Endothelial cell of umbilical vein (primary cell): ENCODE data around the gene EXOSC5. TPM values are rescaled to one million over a fixed set of nuclear protein-coding genes. Genes with fewer than 3 reads are reported as not detected.
A peak's percentile ranks its signal among the peaks of the same experiment; 100 is the strongest.

Experiments used
- BruUV-seq: library from RNA; stranded (reverse); fragments of 400-500 nt; replicated peaks from 2 replicates; lab custom pipeline; 2021; lab: Mats Ljungman, UMichigan
- CTCF ChIA-PET: fragments of 300-600, 350-600 bp; sonication (Branson Sonifier 250); formaldehyde crosslinking; loops from one replicate; lab custom pipeline; 2021; ENCODE audit warnings: antibody characterized with exemption, inconsistent platforms; lab: Charles Lee
- POLR2A ChIA-PET: fragments of 300-600, 350-600 bp; sonication (Branson Sonifier 250); formaldehyde crosslinking; loops from one replicate; lab custom pipeline; 2021; ENCODE audit warnings: antibody characterized with exemption, inconsistent platforms; lab: Charles Lee
- DNase-seq: peaks from one replicate; pipeline ENCODE4 v3.0.0-alpha.2; 2011; ENCODE audit warnings: low read depth, low spot score
- FAIRE-seq: peaks from 2 replicates; lab custom pipeline; 2011; peaks lifted over from hg19 to GRCh38; lab: Jason Lieb, UNC
- H2AFZ ChIP-seq: 2 replicates; pipeline ENCODE4 v1.6.0; 2012; ENCODE audit warnings: low read depth, low read length, control low read depth, inconsistent platforms
- H3K27ac ChIP-seq: 2 replicates; pipeline ENCODE4 v1.5.1; 2011; ENCODE audit warnings: low read depth, mild to moderate bottlenecking, control low read depth, low read length, moderate library complexity; ENCODE audit not compliant: insufficient read depth
- H3K27me3 ChIP-seq, 2 experiments: 2 replicates each; pipeline versions ENCODE4 v1.6.0 to v1.6.1; 2011; ENCODE audit warnings: low read length in 2 of 2, mixed read lengths in 1 of 2; ENCODE audit not compliant: control insufficient read depth in 2 of 2, insufficient read depth in 2 of 2
- H3K36me3 ChIP-seq, 2 experiments: 2 replicates in 1 of 2; 3 replicates in 1 of 2; pipeline ENCODE4 v1.5.1; 2011; ENCODE audit warnings: low read length in 2 of 2, mild to moderate bottlenecking in 1 of 2, moderate library complexity in 1 of 2; ENCODE audit not compliant: control insufficient read depth in 2 of 2, insufficient read depth in 2 of 2; ENCODE audit errors: extremely low read depth in 1 of 2
- H3K4me1 ChIP-seq: 3 replicates; pipeline ENCODE4 v1.5.1; 2011; ENCODE audit warnings: mild to moderate bottlenecking, low read length; ENCODE audit not compliant: control insufficient read depth, insufficient read depth; ENCODE audit errors: extremely low read depth
- H3K4me2 ChIP-seq: 2 replicates; pipeline ENCODE4 v1.6.1; 2011; ENCODE audit warnings: low read length, control low read depth, mixed read lengths; ENCODE audit not compliant: insufficient read depth
- H3K4me3 ChIP-seq, 3 experiments: fragments of 200-600 bp in 1 of 3; sonication (generic), shearing (Covaris generic) in 1 of 3; replicated peaks in 1 of 3; 2 replicates each; pipeline ENCODE4 v1.5.1; 2011 to 2016; ENCODE audit warnings: control low read depth in 3 of 3, low read length in 3 of 3, mild to moderate bottlenecking in 2 of 3, inconsistent platforms in 1 of 3, low read depth in 1 of 3, moderate library complexity in 1 of 3; ENCODE audit not compliant: insufficient read depth in 1 of 3
- H3K79me2 ChIP-seq: 2 replicates; pipeline ENCODE4 v1.6.0; 2012; ENCODE audit warnings: low read length, inconsistent platforms; ENCODE audit not compliant: control insufficient read depth, insufficient read depth
- H3K9ac ChIP-seq: replicated peaks from 2 replicates; pipeline ENCODE3; 2011; ENCODE audit warnings: low read length, control low read depth; ENCODE audit not compliant: insufficient read depth; ENCODE audit errors: extremely low read depth
- H3K9me1 ChIP-seq: replicated peaks from 3 replicates; pipeline ENCODE4 v1.6.0; 2011; ENCODE audit warnings: mild to moderate bottlenecking, low read length; ENCODE audit not compliant: control insufficient read depth, insufficient read depth; ENCODE audit errors: extremely low read depth
- H3K9me3 ChIP-seq: replicated peaks from 2 replicates; pipeline ENCODE4 v1.5.1; 2012; ENCODE audit warnings: low read length, inconsistent platforms; ENCODE audit not compliant: control insufficient read depth, insufficient read depth
- H4K20me1 ChIP-seq: replicated peaks from 2 replicates; pipeline ENCODE3; 2011; ENCODE audit warnings: mild to moderate bottlenecking, low read length; ENCODE audit not compliant: control insufficient read depth, insufficient read depth; ENCODE audit errors: extremely low read depth
- CTCF ChIP-seq, 2 donors: IDR thresholded peaks; 1 replicate in 1 of 2; 2 replicates in 1 of 2; pipeline ENCODE4 v1.5.1; 2011; ENCODE audit warnings: low read length in 2 of 2, mild to moderate bottlenecking in 2 of 2, moderate library complexity in 2 of 2, control low read depth in 1 of 2, inconsistent platforms in 1 of 2, low read depth in 1 of 2; ENCODE audit not compliant: insufficient read depth in 1 of 2; ENCODE audit errors: extremely low read depth in 1 of 2
- EZH2 ChIP-seq: IDR thresholded peaks from 2 replicates; pipeline ENCODE4 v1.6.1; 2012; ENCODE audit warnings: borderline replicate concordance, low read depth, mild to moderate bottlenecking, moderate library complexity, low read length, inconsistent platforms; ENCODE audit not compliant: severe bottlenecking
- FOS ChIP-seq: IDR thresholded peaks from 2 replicates; pipeline ENCODE4 v1.6.1; 2011; ENCODE audit warnings: mild to moderate bottlenecking, low read length, moderate library complexity, borderline replicate concordance; ENCODE audit not compliant: insufficient read depth
- GATA2 ChIP-seq: IDR thresholded peaks from 2 replicates; pipeline ENCODE4 v1.7.0; 2011; ENCODE audit warnings: low read depth, mild to moderate bottlenecking, moderate library complexity, mixed read lengths, low read length; ENCODE audit not compliant: insufficient read length, insufficient read depth
- JUN ChIP-seq: IDR thresholded peaks from 2 replicates; pipeline ENCODE4 v1.6.1; 2011; ENCODE audit warnings: borderline replicate concordance, low read depth; ENCODE audit not compliant: insufficient read length, insufficient read depth
- MAX ChIP-seq: IDR thresholded peaks from 2 replicates; pipeline ENCODE4 v1.6.1; 2011; ENCODE audit not compliant: insufficient read depth, insufficient read length
- MYC ChIP-seq: IDR thresholded peaks from one replicate; pipeline ENCODE4 v1.6.1; 2011; ENCODE audit warnings: mild to moderate bottlenecking, low read depth, low read length
- POLR2A ChIP-seq: IDR thresholded peaks from 2 replicates; pipeline ENCODE4 v1.6.1; 2012; ENCODE audit warnings: low read depth, mild to moderate bottlenecking, control low read depth, low read length
- POLR2AphosphoS5 ChIP-seq: IDR thresholded peaks from 2 replicates; pipeline ENCODE4 v1.6.1; 2012; ENCODE audit warnings: low read depth, mild to moderate bottlenecking, control low read depth, low read length, moderate library complexity; ENCODE audit not compliant: insufficient read depth
- dilution Hi-C: fragments of 300-500 bp; cut with MboI; formaldehyde crosslinking; loops from one replicate; pipeline ENCODE4 v1.15.0; 2019; ENCODE audit warnings: low sequenced_read_pairs; ENCODE audit not compliant: extremely low pct_ligation_motif_present
- intact Hi-C: fragments of 100-400 bp; cut with micrococcal nuclease; formaldehyde crosslinking; loops from one replicate; pipeline ENCODE4 v1.10.0; 2022
- polyA plus RNA-seq, 4 experiments: library from polyadenylated mRNA; depleted of rRNA in 3 of 4; stranded (reverse) in 3 of 4; unstranded in 1 of 4; fragments of >200 nt; gene quantifications; 2 replicates each; pipeline versions ENCODE4 v1.2.1 to v1.2.3, GENCODE V29; 2011 to 2012; ENCODE audit warnings: missing spikeins in 1 of 4
- small RNA-seq: library from RNA; depleted of rRNA; stranded (forward); fragments of <200 nt; gene quantifications from one replicate; pipeline ENCODE3, GENCODE V24; 2012; ENCODE audit warnings: low replicate concordance, low read depth; ENCODE audit not compliant: insufficient read depth, insufficient read length
- total RNA-seq: library from RNA; stranded (reverse); gene quantifications from 2 replicates; pipeline ENCODE4 v1.2.3, GENCODE V29; 2021

EXOSC5 gene
- total and polyA plus RNA-seq, 2 donors (not counting 3 experiments of a cell fraction or from before 2014, with no cell fraction given): 14.0 to 20.9 TPM

DNA sequence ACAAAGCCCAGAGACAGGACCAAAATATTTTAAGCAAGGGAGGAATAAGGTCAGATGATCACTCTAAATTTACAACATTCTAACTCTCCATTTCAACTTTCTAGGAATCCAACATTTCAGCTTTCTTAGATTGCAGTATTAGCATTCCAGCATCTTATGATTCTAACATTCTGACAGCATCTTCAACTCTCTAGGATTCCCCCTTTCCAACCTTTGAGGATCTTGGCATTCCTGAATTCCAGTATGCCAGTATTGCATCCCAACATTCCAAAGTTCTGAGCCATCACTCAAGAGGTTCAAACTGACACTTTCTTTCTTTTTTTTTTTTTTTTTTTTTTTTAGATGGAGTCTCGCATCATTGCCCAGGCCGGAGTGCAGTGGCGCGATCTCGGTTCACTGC, 57.2 kb downstream of the EXOSC5 start:
- peaks cover 30 to 55% of the 10 kb centered on the region in 2 experiments for H3K36me3 ChIP-seq
- dilution Hi-C loops (no loop called here), intact Hi-C loops (no loop called here)
- H3K4me3 ChIP-seq: no peak overlapping the region
- H3K79me2 ChIP-seq: peaks cover 53% of the 10 kb centered on the region
- no peak overlapping the region for H3K27ac ChIP-seq
- H3K27me3 ChIP-seq: no peaks in the 10 kb centered on the region
- no peaks in the 10 kb centered on the region for H4K20me1 ChIP-seq
- DNase-seq (no peak), FAIRE-seq (peak; percentile 53)
- BruUV-seq: no TSS peak
- ChIA-PET POLR2A (no interaction called here), CTCF (interaction anchor here (1.3 kb wide), 1 partner anchor 11 kb away, joined by 3 read pairs; no protein-coding TSS in a partner anchor)
- no peak overlapping the region for H3K4me2 ChIP-seq
- H3K9ac ChIP-seq: no peak overlapping the region
- no peaks in the 10 kb centered on the region for H3K9me1 ChIP-seq
- peaks cover 3% of the 10 kb centered on the region for H3K4me1 ChIP-seq
- no peak overlapping the region for H2AFZ ChIP-seq
- no peaks in the 10 kb centered on the region for H3K9me3 ChIP-seq
- TF ChIP-seq JUN (no peak), CTCF (IDR thresholded peaks at IDR 0.05; ENCODE audit: extremely low read depth in 1 of 2, insufficient read depth in 1 of 2, low read depth in 1 of 2, low read length in 2 of 2) (no peak), POLR2A (no peak), GATA2 (no peak), POLR2AphosphoS5 (no peak), EZH2 (no peak), FOS (no peak), MAX (no peak), MYC (no peak)

Small RNA genes lying within 50 kb of the gene (small RNA-seq; reads per million reads assigned to genes)
- not detected for gene RF00017

Other genes with a start within 250 kb of the EXOSC5 start
- gene CYP2S1, start 204.1 kb downstream of the EXOSC5 start, total RNA-seq: 1.6 and 4.5 TPM in 2 replicates
- gene CYP2S1, start 204.1 kb downstream of the EXOSC5 start, polyA plus RNA-seq: 0.98 and 1.0 TPM in 2 replicates
- gene AXL, start 178.1 kb downstream of the EXOSC5 start, total RNA-seq: 151 and 172 TPM in 2 replicates
- 86.9 and 89.8 TPM in 2 replicates for gene AXL, start 178.1 kb downstream of the EXOSC5 start, polyA plus RNA-seq
- gene HNRNPUL1, start 133.0 kb downstream of the EXOSC5 start, total RNA-seq: 261 TPM in 2 replicates
- gene HNRNPUL1, start 133.0 kb downstream of the EXOSC5 start, polyA plus RNA-seq: 80.5 and 83.2 TPM in 2 replicates
- 24.2 and 27.2 TPM in 2 replicates for gene CCDC97, start 87.2 kb downstream of the EXOSC5 start, total RNA-seq
- gene CCDC97, start 87.2 kb downstream of the EXOSC5 start, polyA plus RNA-seq: 19.7 and 20.7 TPM in 2 replicates
- gene TGFB1, start 43.4 kb downstream of the EXOSC5 start, total RNA-seq: 250 and 294 TPM in 2 replicates
- 57.7 and 64.4 TPM in 2 replicates for gene TGFB1, start 43.4 kb downstream of the EXOSC5 start, polyA plus RNA-seq
- gene B9D2, start 33.2 kb downstream of the EXOSC5 start, total RNA-seq: 12.2 and 13.6 TPM in 2 replicates
- gene B9D2, start 33.2 kb downstream of the EXOSC5 start, polyA plus RNA-seq: 23.9 and 28.4 TPM in 2 replicates
- gene TMEM91, start 20.8 kb downstream of the EXOSC5 start, total RNA-seq: 13.2 and 15.8 TPM in 2 replicates
- 9.0 and 12.0 TPM in 2 replicates for gene TMEM91, start 20.8 kb downstream of the EXOSC5 start, polyA plus RNA-seq
- 12.9 and 16.5 TPM in 2 replicates for gene BCKDHA, start 459 bp upstream of the EXOSC5 start, total RNA-seq
- gene BCKDHA, start 459 bp upstream of the EXOSC5 start, polyA plus RNA-seq: 50.4 and 63.6 TPM in 2 replicates
- 6.5 and 7.6 TPM in 2 replicates for gene B3GNT8, start 30.0 kb upstream of the EXOSC5 start, total RNA-seq
- gene B3GNT8, start 30.0 kb upstream of the EXOSC5 start, polyA plus RNA-seq: 3.6 and 4.1 TPM in 2 replicates
- 63.2 and 65.4 TPM in 2 replicates for gene DMAC2, start 42.6 kb upstream of the EXOSC5 start, total RNA-seq
- 124 and 137 TPM in 2 replicates for gene DMAC2, start 42.6 kb upstream of the EXOSC5 start, polyA plus RNA-seq
- gene ERICH4, start 45.8 kb upstream of the EXOSC5 start, total RNA-seq: not detected in 2 replicates
- not detected in 2 replicates for gene ERICH4, start 45.8 kb upstream of the EXOSC5 start, polyA plus RNA-seq
- 1.7 and 2.7 TPM in 2 replicates for gene CEACAM21, start 178.8 kb upstream of the EXOSC5 start, total RNA-seq
- gene CEACAM21, start 178.8 kb upstream of the EXOSC5 start, polyA plus RNA-seq: 0.81 and 1.3 TPM in 2 replicates
- not detected in 2 replicates for gene CEACAM4, start 229.7 kb upstream of the EXOSC5 start, total RNA-seq
- gene CEACAM4, start 229.7 kb upstream of the EXOSC5 start, polyA plus RNA-seq: not detected in 2 replicates